ENCODE results near the gene C18orf63.

C18orf63 gene

GRCh38 chr18:74407888-74408287 lies 92.2 kb downstream of the C18orf63 start:
- DNase-seq (ENCODE audit: low read depth in 1 of 2, low spot score in 1 of 2), result no peak

Data from stimulated activated CD4-positive, alpha-beta T cell treated with anti-CD3 and anti-CD28 coated beads, Interleukin-15, amount 100 ng/mL, for 1 hour (primary cell).